CD1c-positive myeloid dendritic cell (primary cell): Measurements from ENCODE around the gene MAP4K1.
"Not testable (repeated sequence)": the region's sequence is repeated elsewhere in the genome, so short reads cannot be mapped to it uniquely, and the experiment has no call there.

Source experiments
- DNase-seq: peaks from one replicate; pipeline ENCODE4 v3.0.0-alpha.2; 2016; ENCODE audit errors: extremely low spot score

Gene MAP4K1

DNA sequence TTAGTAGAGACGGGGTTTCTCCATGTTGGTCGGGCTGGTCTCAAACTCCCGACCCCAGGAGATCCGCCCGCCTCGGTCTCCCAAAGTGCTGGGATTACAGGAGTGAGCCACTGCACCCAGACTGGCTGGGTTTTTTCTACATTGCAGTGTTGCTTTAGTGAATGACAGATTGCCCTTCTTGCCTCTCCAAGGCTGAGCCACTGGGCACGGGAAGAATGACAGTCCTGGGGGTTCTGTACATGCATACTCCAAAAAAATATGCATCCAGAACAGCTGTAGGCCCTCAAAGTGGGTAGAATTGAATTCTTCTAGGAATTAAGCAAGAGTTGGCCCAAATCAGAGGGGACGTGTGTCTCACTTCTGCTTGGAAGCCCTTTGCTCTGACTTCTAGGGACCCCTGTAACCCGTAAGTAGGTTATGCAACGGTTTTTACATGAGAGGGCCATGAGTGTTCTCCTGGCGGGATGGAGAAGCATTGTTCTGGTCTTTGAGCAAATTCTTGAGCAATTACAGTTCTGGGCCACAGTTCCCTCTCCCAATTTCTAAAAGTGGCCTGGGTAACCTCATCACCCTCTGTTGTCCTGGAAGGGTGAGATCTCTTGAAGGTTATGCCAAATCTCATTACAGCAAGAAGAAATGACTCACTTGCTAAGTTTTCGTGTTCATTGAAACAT lies 33.3 kb upstream of the MAP4K1 start:
- peak; percentile 71 for DNase-seq

DNA sequence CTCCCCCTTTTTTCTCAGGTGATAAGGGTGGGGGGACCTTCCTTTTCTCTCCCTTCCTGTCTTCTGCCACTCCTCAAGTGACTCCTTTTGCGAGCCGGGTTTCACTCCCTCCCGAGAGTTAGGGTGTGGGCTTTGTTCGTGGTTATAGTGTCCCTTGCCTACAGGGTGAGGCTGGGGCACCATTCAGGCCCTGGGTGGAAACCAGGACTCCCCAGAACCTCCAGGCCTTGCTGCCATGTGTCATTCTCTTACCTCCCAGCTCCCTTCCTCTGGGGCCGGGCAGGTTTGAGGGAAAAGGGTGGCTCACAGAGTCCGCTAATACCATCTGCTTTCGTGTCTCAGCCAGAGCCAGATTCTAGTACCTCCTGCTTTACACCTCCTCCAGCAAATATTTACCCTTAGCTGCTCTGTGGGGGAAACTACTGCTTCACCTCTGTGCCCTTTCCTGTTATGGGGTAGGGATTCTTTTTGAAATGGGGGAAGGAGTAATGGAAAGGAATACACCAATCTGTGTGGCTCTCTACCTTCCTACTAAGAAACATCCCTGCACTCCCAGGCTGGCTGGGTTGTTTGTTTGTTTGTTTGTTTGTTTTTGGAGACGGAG lies 32.5 kb upstream of the MAP4K1 start:
- no peak for DNase-seq

GRCh38 chr19:38649305-38650171 lies 31.8 kb upstream of the MAP4K1 start:
- peak; percentile 28 for DNase-seq

- peak; percentile 28 for DNase-seq
Observed at GRCh38 chr19:38648769-38649304, 31.1 kb upstream of the MAP4K1 start.

GRCh38 chr19:38647966-38648768 lies 30.4 kb upstream of the MAP4K1 start:
- peak; percentile 16 for DNase-seq

GRCh38 chr19:38647368-38647965 lies 29.7 kb upstream of the MAP4K1 start, which contains the start of gene ACTN4:
ACTN4 (plus strand) TSS chr19:38647649; CDS start chr19:38647746, 97 bp downstream.
- DNase-seq = peak; percentile 100

GRCh38 chr19:38644719-38645118 lies 27.0 kb upstream of the MAP4K1 start:
- DNase-seq = no peak

DNA sequence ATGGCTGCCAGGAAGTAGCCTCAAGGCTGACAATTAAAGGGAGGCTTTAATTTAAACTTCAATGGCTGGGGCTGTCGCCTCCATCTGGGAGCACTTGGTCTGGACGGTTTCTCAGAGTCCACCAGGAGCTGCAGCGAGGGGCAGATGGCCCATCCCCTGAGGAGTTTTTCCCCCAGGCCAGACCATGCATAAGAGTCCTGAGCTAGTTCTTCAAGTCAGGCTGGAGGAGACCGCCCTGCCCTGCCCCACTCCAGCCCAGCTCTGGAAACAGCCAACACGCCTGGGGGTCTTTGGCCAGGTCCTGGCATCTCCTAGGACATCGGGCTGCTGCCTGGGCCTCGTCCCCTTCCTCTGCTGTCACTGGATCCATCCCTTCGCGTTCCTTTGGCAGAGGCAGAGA lies 24.4 kb upstream of the MAP4K1 start:
- DNase-seq = no peak

GRCh38 chr19:38640368-38640767 lies 22.6 kb upstream of the MAP4K1 start:
- no peak for DNase-seq

- DNase-seq = no peak
Observed at GRCh38 chr19:38639679-38640078, 21.9 kb upstream of the MAP4K1 start.

- no peak for DNase-seq
Observed at GRCh38 chr19:38638461-38638860, 20.7 kb upstream of the MAP4K1 start.

DNA sequence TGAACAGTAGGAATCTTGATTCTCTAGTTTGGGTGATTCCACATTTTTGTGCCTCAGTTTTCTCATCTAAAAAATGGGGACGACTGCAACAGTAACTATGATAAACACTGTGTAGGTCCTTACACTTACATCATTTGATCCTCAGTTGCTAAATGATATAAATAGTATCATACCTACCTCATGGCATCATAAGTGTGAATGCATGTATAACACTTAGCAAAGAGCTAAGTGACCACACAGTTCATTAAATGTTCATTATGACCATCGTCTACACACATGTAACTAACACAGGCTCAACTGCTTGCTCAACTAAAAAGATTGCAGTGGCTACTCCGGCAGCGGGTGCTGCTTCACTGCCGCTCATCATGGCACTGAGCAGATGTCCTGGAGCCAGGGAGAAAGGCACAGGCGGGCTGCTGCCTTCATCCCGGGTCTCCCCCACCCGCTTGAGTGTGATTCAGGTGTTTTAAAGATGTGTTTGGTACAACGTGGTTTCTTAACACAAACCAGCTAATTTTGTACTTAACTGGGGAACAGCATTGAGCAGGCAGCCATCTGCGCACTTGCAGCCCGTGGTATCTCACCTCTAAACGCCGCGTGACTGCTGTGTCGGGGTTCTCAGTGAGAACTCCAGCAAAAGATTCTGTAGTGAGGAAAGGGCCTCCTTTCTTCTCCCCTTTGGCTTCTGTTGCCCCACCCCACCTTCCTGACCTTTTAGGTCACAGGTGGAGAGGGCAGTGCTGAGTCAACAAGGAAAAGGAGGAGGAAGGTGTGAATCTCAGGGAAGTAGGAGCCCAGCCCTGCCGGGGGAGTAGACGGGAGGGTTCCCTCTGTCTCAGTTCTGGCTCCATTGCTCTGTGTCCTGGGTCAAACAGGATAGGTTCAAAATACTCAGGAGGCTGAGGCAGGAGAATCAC lies 18.0 kb upstream of the MAP4K1 start:
- DNase-seq = no peak

- DNase-seq = peak; percentile 83
Observed at GRCh38 chr19:38634757-38635482, 17.2 kb upstream of the MAP4K1 start.

DNA sequence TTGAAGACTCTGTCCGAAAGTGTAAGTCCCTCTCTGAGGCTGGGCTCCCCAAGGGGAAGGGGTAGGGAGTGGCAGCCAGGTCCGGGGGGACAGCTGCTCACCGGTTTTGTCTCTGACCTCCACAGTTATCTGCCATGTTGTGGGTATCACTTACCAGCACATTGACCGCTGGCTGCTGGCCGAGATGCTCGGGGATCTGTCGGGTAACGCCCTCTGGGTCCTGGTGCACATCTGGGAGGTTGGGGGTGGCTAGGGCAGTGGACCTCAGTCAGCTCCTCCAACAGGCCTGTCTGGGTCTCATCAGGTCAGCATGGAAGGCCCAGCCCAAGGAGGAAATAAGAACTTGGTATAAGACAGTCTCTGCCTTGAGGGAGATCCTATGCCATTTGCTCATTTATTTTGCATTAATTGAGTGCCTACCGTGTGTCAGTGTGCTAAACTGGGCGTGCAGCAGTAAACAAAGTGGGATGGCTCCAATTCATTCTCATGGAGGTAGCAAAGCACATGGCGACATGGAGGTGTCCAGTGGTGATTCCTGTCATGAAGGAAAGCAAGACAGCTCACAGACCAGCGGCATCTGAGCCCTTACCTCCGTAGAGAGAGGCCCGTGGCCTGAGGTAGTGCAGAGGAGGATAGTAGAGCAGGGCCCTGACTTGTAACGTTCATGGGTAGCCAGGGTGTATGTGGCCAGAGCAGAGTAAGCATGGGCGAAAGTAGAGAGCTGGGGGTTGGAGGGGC lies 14.9 kb upstream of the MAP4K1 start:
- no peak for DNase-seq

DNA sequence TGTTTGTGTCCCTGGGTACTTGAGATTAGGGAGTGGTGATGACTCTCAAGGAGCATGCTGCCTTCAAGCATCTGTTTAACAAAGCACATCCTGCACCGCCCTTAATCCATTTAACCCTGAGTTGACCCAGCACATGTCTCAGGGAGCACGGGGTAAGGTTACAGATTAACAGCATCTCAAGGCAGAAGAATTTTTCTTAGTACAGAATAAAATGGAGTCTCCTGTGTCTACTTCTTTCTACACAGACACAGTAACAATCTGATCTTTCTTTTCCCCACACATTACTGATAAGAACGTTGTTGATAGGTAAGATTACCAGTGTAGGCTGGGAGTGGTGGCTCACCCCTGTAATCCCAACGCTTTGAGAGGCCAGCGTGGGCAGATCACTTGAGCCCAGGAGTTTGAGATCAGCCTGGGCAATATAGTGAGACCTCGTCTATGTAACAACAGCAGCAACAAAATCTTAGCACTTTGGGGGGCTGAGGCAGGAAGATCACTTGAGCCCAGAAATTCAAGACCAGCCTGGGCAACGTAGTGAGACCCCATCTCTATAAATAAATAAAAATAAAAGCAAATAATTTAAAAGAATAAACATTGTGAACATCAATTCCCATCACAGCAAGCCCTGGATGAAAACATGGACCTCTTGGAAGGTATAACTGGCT lies 14.2 kb upstream of the MAP4K1 start:
- DNase-seq = not testable (repeated sequence)

DNA sequence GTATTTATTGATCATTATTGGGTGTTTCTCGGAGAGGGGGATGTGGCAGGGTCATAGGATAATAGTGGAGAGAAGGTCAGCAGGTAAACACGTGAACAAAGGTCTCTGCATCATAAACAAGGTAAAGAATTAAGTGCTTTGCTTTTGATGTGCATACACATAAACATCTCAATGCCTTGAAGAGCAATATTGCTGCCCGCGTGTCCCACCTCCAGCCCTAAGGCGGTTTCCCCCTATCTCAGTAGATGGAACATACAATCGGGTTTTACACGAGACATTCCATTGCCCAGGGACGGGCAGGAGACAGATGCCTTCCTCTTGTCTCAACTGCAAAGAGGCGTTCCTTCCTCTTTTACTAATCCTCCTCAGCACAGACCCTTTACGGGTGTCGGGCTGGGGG lies 13.5 kb upstream of the MAP4K1 start:
- DNase-seq = not testable (repeated sequence)

GRCh38 chr19:38629568-38629967 lies 11.8 kb upstream of the MAP4K1 start:
- DNase-seq = no peak

GRCh38 chr19:38626401-38626800 lies 8.6 kb upstream of the MAP4K1 start:
- no peak for DNase-seq
